ENCODE data around the gene POLR3B. TPM values are rescaled to one million over a fixed set of nuclear protein-coding genes. Genes with fewer than 3 reads are reported as not detected.
"Not testable (repeated sequence)": the region's sequence is repeated elsewhere in the genome, so short reads cannot be mapped to it uniquely, and the experiment has no call there.

Gene POLR3B
- total and polyA plus RNA-seq, 2 donors (not counting 1 experiment from before 2014, with no cell fraction given) = 9.9 to 13.6 TPM

- Histone ChIP-seq H3K36me3 (ENCODE audit: control insufficient read depth, insufficient read depth, low read length) (no peaks in the 10 kb centered on the region), H3K79me2 (ENCODE audit: control insufficient read depth, insufficient read depth, low read length) (no peaks in the 10 kb centered on the region), H3K27me3 (ENCODE audit: control insufficient read depth, insufficient read depth, low read length) (no peaks in the 10 kb centered on the region), H4K20me1 (ENCODE audit: control insufficient read depth, extremely low read depth, insufficient read depth, low read length) (no peaks in the 10 kb centered on the region), H3K4me3 (replicated peaks in 1 of 4; ENCODE audit: control extremely low read depth in 1 of 4, insufficient read depth in 1 of 4, low read depth in 3 of 4, low read length in 4 of 4) (no peak overlapping the region), H3K9me3 (ENCODE audit: control insufficient read depth, insufficient read depth, low read depth, low read length) (no peaks in the 10 kb centered on the region), H2AFZ (ENCODE audit: low read length) (no peak overlapping the region), H3K4me2 (ENCODE audit: extremely low read depth, insufficient read depth, low read length) (no peak overlapping the region), H3K9ac (ENCODE audit: insufficient read depth, low read length) (no peak overlapping the region), H3K27ac (ENCODE audit: insufficient read depth, low read length) (no peak overlapping the region), H3K4me1 (ENCODE audit: control insufficient read depth, extremely low read depth, insufficient read depth, low read length) (no peaks in the 10 kb centered on the region)
- TF ChIP-seq CTCF (conservative IDR thresholded peaks at IDR 0.05 in 1 of 2, IDR thresholded peaks at IDR 0.05 in 1 of 2; ENCODE audit: low read depth in 1 of 2, low read length in 2 of 2) (no peak), EZH2 (IDR thresholded peaks at IDR 0.05; ENCODE audit: low read length, missing control alignments) (no peak)
- DNase-seq (ENCODE audit: low read depth in 2 of 2) = no peak
Observed at GRCh38 chr12:106459534-106459933, 102.0 kb downstream of the POLR3B start.

- no peak overlapping the region for H3K27ac ChIP-seq (ENCODE audit: insufficient read depth, low read length)
- H3K9me3 ChIP-seq (ENCODE audit: control insufficient read depth, insufficient read depth, low read depth, low read length) = no peaks in the 10 kb centered on the region
- no peaks in the 10 kb centered on the region for H3K36me3 ChIP-seq (ENCODE audit: control insufficient read depth, insufficient read depth, low read length)
- DNase-seq (ENCODE audit: low read depth in 2 of 2) = no peak
- H3K4me3 ChIP-seq (replicated peaks in 1 of 4; ENCODE audit: control extremely low read depth in 1 of 4, insufficient read depth in 1 of 4, low read depth in 3 of 4, low read length in 4 of 4) = no peak overlapping the region
- no peaks in the 10 kb centered on the region for H3K27me3 ChIP-seq (ENCODE audit: control insufficient read depth, insufficient read depth, low read length)
- H3K4me2 ChIP-seq (ENCODE audit: extremely low read depth, insufficient read depth, low read length) = no peak overlapping the region
- H4K20me1 ChIP-seq (ENCODE audit: control insufficient read depth, extremely low read depth, insufficient read depth, low read length) = no peaks in the 10 kb centered on the region
- no peaks in the 10 kb centered on the region for H3K79me2 ChIP-seq (ENCODE audit: control insufficient read depth, insufficient read depth, low read length)
- H2AFZ ChIP-seq (ENCODE audit: low read length) = no peak overlapping the region
- TF ChIP-seq CTCF (conservative IDR thresholded peaks at IDR 0.05 in 1 of 2, IDR thresholded peaks at IDR 0.05 in 1 of 2; ENCODE audit: low read depth in 1 of 2, low read length in 2 of 2) (no peak), EZH2 (IDR thresholded peaks at IDR 0.05; ENCODE audit: low read length, missing control alignments) (no peak)
- no peaks in the 10 kb centered on the region for H3K4me1 ChIP-seq (ENCODE audit: control insufficient read depth, extremely low read depth, insufficient read depth, low read length)
- no peak overlapping the region for H3K9ac ChIP-seq (ENCODE audit: insufficient read depth, low read length)
Observed at GRCh38 chr12:106461730-106462129, 104.2 kb downstream of the POLR3B start.

GRCh38 chr12:106465605-106466004, 108.1 kb downstream of the POLR3B start:
- H3K4me3 ChIP-seq (replicated peaks in 1 of 4; ENCODE audit: control extremely low read depth in 1 of 4, insufficient read depth in 1 of 4, low read depth in 3 of 4, low read length in 4 of 4); DNase-seq (ENCODE audit: low read depth in 2 of 2); H3K9ac ChIP-seq (ENCODE audit: insufficient read depth, low read length); H3K4me1 ChIP-seq (ENCODE audit: control insufficient read depth, extremely low read depth, insufficient read depth, low read length); H3K79me2 ChIP-seq (ENCODE audit: control insufficient read depth, insufficient read depth, low read length); H3K4me2 ChIP-seq (ENCODE audit: extremely low read depth, insufficient read depth, low read length); H2AFZ ChIP-seq (ENCODE audit: low read length); H3K9me3 ChIP-seq (ENCODE audit: control insufficient read depth, insufficient read depth, low read depth, low read length); H3K27me3 ChIP-seq (ENCODE audit: control insufficient read depth, insufficient read depth, low read length); H3K27ac ChIP-seq (ENCODE audit: insufficient read depth, low read length); H4K20me1 ChIP-seq (ENCODE audit: control insufficient read depth, extremely low read depth, insufficient read depth, low read length); H3K36me3 ChIP-seq (ENCODE audit: control insufficient read depth, insufficient read depth, low read length): not testable (repeated sequence)

GRCh38 chr12:106475662-106476061, 118.1 kb downstream of the POLR3B start:
- not testable (repeated sequence) for H3K4me3 ChIP-seq (replicated peaks in 1 of 4; ENCODE audit: control extremely low read depth in 1 of 4, insufficient read depth in 1 of 4, low read depth in 3 of 4, low read length in 4 of 4); H3K27me3 ChIP-seq (ENCODE audit: control insufficient read depth, insufficient read depth, low read length); H3K4me2 ChIP-seq (ENCODE audit: extremely low read depth, insufficient read depth, low read length)

GRCh38 chr12:106477627-106478026, 120.1 kb downstream of the POLR3B start:
- not testable (repeated sequence) for H4K20me1 ChIP-seq (ENCODE audit: control insufficient read depth, extremely low read depth, insufficient read depth, low read length); H3K4me2 ChIP-seq (ENCODE audit: extremely low read depth, insufficient read depth, low read length); H3K36me3 ChIP-seq (ENCODE audit: control insufficient read depth, insufficient read depth, low read length); H3K4me1 ChIP-seq (ENCODE audit: control insufficient read depth, extremely low read depth, insufficient read depth, low read length); H3K9me3 ChIP-seq (ENCODE audit: control insufficient read depth, insufficient read depth, low read depth, low read length); H3K4me3 ChIP-seq (replicated peaks in 1 of 4; ENCODE audit: control extremely low read depth in 1 of 4, insufficient read depth in 1 of 4, low read depth in 3 of 4, low read length in 4 of 4); H2AFZ ChIP-seq (ENCODE audit: low read length); H3K27ac ChIP-seq (ENCODE audit: insufficient read depth, low read length); H3K79me2 ChIP-seq (ENCODE audit: control insufficient read depth, insufficient read depth, low read length); DNase-seq (ENCODE audit: low read depth in 2 of 2); H3K9ac ChIP-seq (ENCODE audit: insufficient read depth, low read length); H3K27me3 ChIP-seq (ENCODE audit: control insufficient read depth, insufficient read depth, low read length)

More at GRCh38 chr12:106475662-106476061, 118.1 kb downstream of the POLR3B start:
- not testable (repeated sequence) for H3K27ac ChIP-seq (ENCODE audit: insufficient read depth, low read length); H2AFZ ChIP-seq (ENCODE audit: low read length); H3K4me1 ChIP-seq (ENCODE audit: control insufficient read depth, extremely low read depth, insufficient read depth, low read length); H3K9ac ChIP-seq (ENCODE audit: insufficient read depth, low read length); H3K36me3 ChIP-seq (ENCODE audit: control insufficient read depth, insufficient read depth, low read length); DNase-seq (ENCODE audit: low read depth in 2 of 2); H3K9me3 ChIP-seq (ENCODE audit: control insufficient read depth, insufficient read depth, low read depth, low read length); H4K20me1 ChIP-seq (ENCODE audit: control insufficient read depth, extremely low read depth, insufficient read depth, low read length); H3K79me2 ChIP-seq (ENCODE audit: control insufficient read depth, insufficient read depth, low read length)
